Mesothelial cell of epicardium (in vitro differentiated cells): ENCODE results near the gene POGLUT2. TPM values are rescaled to one million over a fixed set of nuclear protein-coding genes. Genes with fewer than 3 reads are reported as not detected.
A peak's percentile ranks its signal among the peaks of the same experiment; 100 is the strongest.

Experiments
- DNase-seq, 2 experiments: peaks; one replicate each; pipeline ENCODE4 v3.0.0; 2021; ENCODE audit warnings: low spot score in 2 of 2; ENCODE audit not compliant: unreplicated experiment in 2 of 2
- H3K27ac Mint-ChIP-seq: 2 replicates; pipeline ENCODE4 v1.8.0; 2021; ENCODE audit warnings: mixed read lengths
- H3K27me3 Mint-ChIP-seq: 2 replicates; pipeline ENCODE4 v1.8.0; 2021; ENCODE audit warnings: low read depth, mixed read lengths
- H3K36me3 Mint-ChIP-seq: 2 replicates; pipeline ENCODE4 v1.8.0; 2021; ENCODE audit warnings: mixed read lengths
- H3K4me1 Mint-ChIP-seq: 2 replicates; pipeline ENCODE4 v1.8.0; 2021; ENCODE audit warnings: mixed read lengths
- H3K4me3 Mint-ChIP-seq: 2 replicates; pipeline ENCODE4 v1.8.0; 2021; ENCODE audit warnings: mild to moderate bottlenecking, moderate library complexity, mixed read lengths
- H3K9me3 Mint-ChIP-seq: 2 replicates; pipeline ENCODE4 v1.8.0; 2021; ENCODE audit warnings: mixed read lengths
- CTCF ChIP-seq: fragments of 200-600 bp; sonication (generic); IDR thresholded peaks from one replicate; pipeline ENCODE4 v1.5.0; 2021; ENCODE audit warnings: antibody characterized with exemption; ENCODE audit not compliant: unreplicated experiment
- total RNA-seq: library from RNA; stranded (reverse); gene quantifications from 3 replicates; pipeline ENCODE4 v1.2.1, GENCODE V29; 2021

POGLUT2 gene
- total RNA-seq, 1 donor from 2014 or later: 22.0 TPM

GRCh38 chr13:102805680-102806079 is 6.9 kb upstream of the POGLUT2 start:
- no peak for DNase-seq
- Mint-ChIP-seq H3K9me3 (peaks cover 14% of the 10 kb centered on the region), H3K4me3 (no peak overlapping the region), H3K36me3 (peaks cover 33% of the 10 kb centered on the region), H3K27me3 (no peaks in the 10 kb centered on the region), H3K27ac (no peak overlapping the region), H3K4me1 (peaks cover 10% of the 10 kb centered on the region)
- TF ChIP-seq CTCF: no peak

GRCh38 chr13:102800145-102801041 is 1.6 kb upstream of the POGLUT2 start:
- DNase-seq: peak; percentile 58 to 85
- Mint-ChIP-seq H3K27me3 (no peaks in the 10 kb centered on the region), H3K9me3 (no peaks in the 10 kb centered on the region), H3K27ac (peak overlapping the region; percentile 78), H3K4me3 (peak overlapping the region; percentile 85), H3K4me1 (peaks cover 15% of the 10 kb centered on the region), H3K36me3 (peaks cover 8% of the 10 kb centered on the region)
- TF ChIP-seq CTCF: peak; percentile 70

GRCh38 chr13:102799426-102800144 is 809 bp upstream of the POGLUT2 start:
- H3K27ac Mint-ChIP-seq: peak overlapping the region; percentile 67
- no peaks in the 10 kb centered on the region for H3K27me3 Mint-ChIP-seq
- DNase-seq: peak in 1 of 2 experiments; percentile 60
- no peaks in the 10 kb centered on the region for H3K9me3 Mint-ChIP-seq
- no peak for TF ChIP-seq CTCF
- H3K36me3 Mint-ChIP-seq: peaks cover 2% of the 10 kb centered on the region
- peaks cover 15% of the 10 kb centered on the region for H3K4me1 Mint-ChIP-seq
- peak overlapping the region; percentile 85 for H3K4me3 Mint-ChIP-seq

GRCh38 chr13:102793611-102794355 is 5.0 kb downstream of the POGLUT2 start:
- TF ChIP-seq CTCF: no peak
- Mint-ChIP-seq H3K4me1 (peaks cover 5% of the 10 kb centered on the region), H3K27me3 (no peaks in the 10 kb centered on the region), H3K36me3 (peaks cover 15% of the 10 kb centered on the region), H3K4me3 (no peak overlapping the region), H3K9me3 (no peaks in the 10 kb centered on the region), H3K27ac (no peak overlapping the region)
- DNase-seq: no peak

GRCh38 chr13:102792396-102792795 is 6.4 kb downstream of the POGLUT2 start:
- H3K36me3 Mint-ChIP-seq: peaks cover 25% of the 10 kb centered on the region
- H3K27me3 Mint-ChIP-seq: no peaks in the 10 kb centered on the region
- peaks cover 1% of the 10 kb centered on the region for H3K4me1 Mint-ChIP-seq
- TF ChIP-seq CTCF: no peak
- no peak overlapping the region for H3K27ac Mint-ChIP-seq
- DNase-seq: no peak
- H3K9me3 Mint-ChIP-seq: no peaks in the 10 kb centered on the region
- no peak overlapping the region for H3K4me3 Mint-ChIP-seq
